ENCODE measurements around the gene IER5L. TPM values are rescaled to one million over a fixed set of nuclear protein-coding genes. Genes with fewer than 3 reads are reported as not detected.

The IER5L gene
- total RNA-seq, 4 donors from 2014 or later: 0.92 to 3.4 (median 2.9) TPM

GRCh38 chr9:129178568-129179382 is 714 bp upstream of the IER5L start:
- intact Hi-C loops (cut with DNase I; ENCODE audit: low total_unique reads) (loop anchor here (1.0 to 5.0 kb wide), 6 partner anchors 24 to 449 kb away; partner anchors contain the start of gene NTMT1), in situ Hi-C loops (cut with MboI; ENCODE audit: low sequenced_read_pairs in 4 of 4) (no loop called here)
- Histone ChIP-seq H3K4me1 (peaks cover 9 to 24% of the 10 kb centered on the region in 2 donors), H3K9me3 (no peaks in the 10 kb centered on the region), H3K4me3 (peak overlapping the region; percentile 64 to 71 (median 68)), H3K27me3 (peaks cover 0 to 5% (median 5%) of the 10 kb centered on the region in 3 donors), H3K36me3 (no peaks in the 10 kb centered on the region), H3K27ac (no peak overlapping the region)
- no peak for TF ChIP-seq CTCF (IDR thresholded peaks at IDR 0.05 in 4 of 5, conservative IDR thresholded peaks at IDR 0.05 in 1 of 5)
- TF ChIP-seq POLR2A (IDR thresholded peaks at IDR 0.05): no peak
- no peak for ATAC-seq
- DNase-seq: no peak

GRCh38 chr9:129177443-129177790 is 644 bp downstream of the IER5L start:
- Histone ChIP-seq H3K9me3 (no peaks in the 10 kb centered on the region), H3K27me3 (peaks cover 0 to 5% (median 5%) of the 10 kb centered on the region in 3 donors), H3K27ac (peak overlapping the region; percentile 59 to 93 (median 66)), H3K36me3 (no peaks in the 10 kb centered on the region), H3K4me3 (peak overlapping the region; percentile 64 to 71 (median 68)), H3K4me1 (peaks cover 9 to 24% of the 10 kb centered on the region in 2 donors)
- intact Hi-C loops (cut with DNase I; ENCODE audit: low total_unique reads) (loop anchor here (5.0 kb wide), 4 partner anchors 80 to 450 kb away; partner anchors contain the start of gene NTMT1), in situ Hi-C loops (cut with MboI; ENCODE audit: low sequenced_read_pairs in 4 of 4) (no loop called here)
- no peak for TF ChIP-seq POLR2A (IDR thresholded peaks at IDR 0.05)
- TF ChIP-seq CTCF (IDR thresholded peaks at IDR 0.05 in 4 of 5, conservative IDR thresholded peaks at IDR 0.05 in 1 of 5): no peak
- no peak for DNase-seq
- peak; percentile 14 to 19 for ATAC-seq

GRCh38 chr9:129176701-129177442 is 1.2 kb downstream of the IER5L start:
- intact Hi-C loops (cut with DNase I; ENCODE audit: low total_unique reads): loop anchor here (5.0 kb wide), 4 partner anchors 80 to 450 kb away; partner anchors contain the start of gene NTMT1
- peak overlapping the region; percentile 85 to 93 (median 87) for H3K27ac ChIP-seq
- peaks cover 0 to 5% (median 5%) of the 10 kb centered on the region in 3 donors for H3K27me3 ChIP-seq
- in situ Hi-C loops (cut with MboI; ENCODE audit: low sequenced_read_pairs in 4 of 4): no loop called here
- no peaks in the 10 kb centered on the region for H3K9me3 ChIP-seq
- DNase-seq (no peak), ATAC-seq (no peak)
- peak overlapping the region; percentile 63 to 86 (median 74) for H3K4me3 ChIP-seq
- TF ChIP-seq CTCF (IDR thresholded peaks at IDR 0.05 in 4 of 5, conservative IDR thresholded peaks at IDR 0.05 in 1 of 5) (no peak), POLR2A (IDR thresholded peaks at IDR 0.05) (no peak)
- peaks cover 9 to 24% of the 10 kb centered on the region in 2 donors for H3K4me1 ChIP-seq
- no peaks in the 10 kb centered on the region for H3K36me3 ChIP-seq

- peaks cover 9 to 24% of the 10 kb centered on the region in 2 donors for H3K4me1 ChIP-seq
- in situ Hi-C loops (cut with MboI; ENCODE audit: low sequenced_read_pairs in 4 of 4): no loop called here
- DNase-seq (peak; percentile 69 to 70), ATAC-seq (peak; percentile 17 to 28)
- peak overlapping the region; percentile 63 to 86 (median 74) for H3K4me3 ChIP-seq
- intact Hi-C loops (cut with DNase I; ENCODE audit: low total_unique reads): loop anchor here (2.0 to 5.0 kb wide), 6 partner anchors 33 to 451 kb away; partner anchors contain the start of gene NTMT1
- H3K27ac ChIP-seq: peak overlapping the region; percentile 85 to 93 (median 87)
- H3K9me3 ChIP-seq: no peaks in the 10 kb centered on the region
- no peaks in the 10 kb centered on the region for H3K36me3 ChIP-seq
- H3K27me3 ChIP-seq: peaks cover 0 to 5% (median 5%) of the 10 kb centered on the region in 3 donors
- TF ChIP-seq CTCF (IDR thresholded peaks at IDR 0.05 in 4 of 5, conservative IDR thresholded peaks at IDR 0.05 in 1 of 5) (no peak), POLR2A (IDR thresholded peaks at IDR 0.05) (peak; percentile 46 to 74)
These were observed 2.0 kb downstream of the IER5L start for GRCh38 chr9:129175825-129176633.

Data from gastrocnemius medialis (tissue), 4 donors.